ENCODE data around the gene UBASH3A.

UBASH3A gene

DNA sequence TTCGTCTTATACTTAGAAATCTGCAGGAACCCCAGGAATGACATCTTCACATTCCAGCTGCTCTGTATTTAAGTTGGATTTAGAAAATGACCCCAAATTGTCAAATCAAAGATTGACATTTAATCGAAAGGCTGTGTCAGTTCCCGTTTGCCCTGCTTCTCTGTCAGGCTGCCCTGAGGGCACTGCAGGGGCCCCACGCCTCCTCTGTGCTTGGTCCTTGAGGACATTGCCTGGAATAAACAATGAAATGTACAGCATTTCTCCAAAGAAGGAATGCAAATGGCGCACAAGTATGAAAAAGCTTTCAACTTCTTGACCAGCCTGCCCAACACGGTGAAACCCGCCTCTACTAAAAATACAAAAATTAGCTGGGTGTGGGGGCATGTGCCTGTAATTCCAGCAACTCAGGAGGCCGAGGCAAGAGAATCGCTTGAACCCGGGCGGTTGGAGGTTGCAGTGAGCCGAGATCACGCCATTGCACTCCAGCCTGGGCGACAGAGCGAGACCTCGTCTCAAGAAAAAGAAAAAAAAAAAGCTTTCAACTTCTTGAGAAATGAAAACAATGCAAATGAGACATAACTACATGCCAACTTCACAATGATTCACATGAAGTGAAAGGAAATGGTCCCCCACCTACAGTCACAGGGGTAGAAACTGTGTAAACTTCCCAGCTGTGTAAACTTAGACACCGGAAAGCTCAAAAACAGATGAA lies 10.8 kb upstream of the UBASH3A start:
- H3K4me3 ChIP-seq (replicated peaks; ENCODE audit: low read depth, low read length), result no peak overlapping the region
- no peak for DNase-seq (ENCODE audit: low read depth)
- TF ChIP-seq, protein P1, sequence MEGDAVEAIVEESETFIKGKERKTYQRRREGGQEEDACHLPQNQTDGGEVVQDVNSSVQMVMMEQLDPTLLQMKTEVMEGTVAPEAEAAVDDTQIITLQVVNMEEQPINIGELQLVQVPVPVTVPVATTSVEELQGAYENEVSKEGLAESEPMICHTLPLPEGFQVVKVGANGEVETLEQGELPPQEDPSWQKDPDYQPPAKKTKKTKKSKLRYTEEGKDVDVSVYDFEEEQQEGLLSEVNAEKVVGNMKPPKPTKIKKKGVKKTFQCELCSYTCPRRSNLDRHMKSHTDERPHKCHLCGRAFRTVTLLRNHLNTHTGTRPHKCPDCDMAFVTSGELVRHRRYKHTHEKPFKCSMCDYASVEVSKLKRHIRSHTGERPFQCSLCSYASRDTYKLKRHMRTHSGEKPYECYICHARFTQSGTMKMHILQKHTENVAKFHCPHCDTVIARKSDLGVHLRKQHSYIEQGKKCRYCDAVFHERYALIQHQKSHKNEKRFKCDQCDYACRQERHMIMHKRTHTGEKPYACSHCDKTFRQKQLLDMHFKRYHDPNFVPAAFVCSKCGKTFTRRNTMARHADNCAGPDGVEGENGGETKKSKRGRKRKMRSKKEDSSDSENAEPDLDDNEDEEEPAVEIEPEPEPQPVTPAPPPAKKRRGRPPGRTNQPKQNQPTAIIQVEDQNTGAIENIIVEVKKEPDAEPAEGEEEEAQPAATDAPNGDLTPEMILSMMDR (IDR thresholded peaks at IDR 0.05; ENCODE audit: low read length, missing control alignments), result no peak

DNA sequence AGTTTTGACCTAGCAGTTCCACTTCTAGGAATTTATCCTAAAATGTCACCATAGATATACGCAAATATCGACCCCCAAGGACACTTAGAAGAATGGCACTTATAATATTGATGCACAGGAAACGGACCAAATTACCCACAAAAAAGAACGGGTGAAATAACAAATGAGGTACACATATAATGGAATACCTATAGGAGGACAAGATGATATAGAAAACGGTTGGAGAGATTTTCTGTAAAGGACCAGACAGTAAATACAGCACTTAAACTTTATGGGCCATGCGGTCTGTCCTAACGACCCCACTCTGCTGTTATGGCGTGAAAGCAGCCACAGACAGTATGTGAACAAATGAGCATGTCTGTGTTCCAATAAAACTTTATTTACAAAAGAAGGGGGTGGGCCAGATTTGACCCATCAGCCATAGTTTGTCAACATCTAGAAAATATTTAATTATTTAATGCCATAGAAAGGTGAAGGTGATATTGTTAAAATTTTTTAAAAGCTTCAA lies 10.2 kb upstream of the UBASH3A start:
- TF ChIP-seq, protein P1 (IDR thresholded peaks at IDR 0.05; ENCODE audit: low read length, missing control alignments), result no peak
- H3K4me3 ChIP-seq (replicated peaks; ENCODE audit: low read depth, low read length), result no peak overlapping the region
- DNase-seq (ENCODE audit: low read depth), result no peak

DNA sequence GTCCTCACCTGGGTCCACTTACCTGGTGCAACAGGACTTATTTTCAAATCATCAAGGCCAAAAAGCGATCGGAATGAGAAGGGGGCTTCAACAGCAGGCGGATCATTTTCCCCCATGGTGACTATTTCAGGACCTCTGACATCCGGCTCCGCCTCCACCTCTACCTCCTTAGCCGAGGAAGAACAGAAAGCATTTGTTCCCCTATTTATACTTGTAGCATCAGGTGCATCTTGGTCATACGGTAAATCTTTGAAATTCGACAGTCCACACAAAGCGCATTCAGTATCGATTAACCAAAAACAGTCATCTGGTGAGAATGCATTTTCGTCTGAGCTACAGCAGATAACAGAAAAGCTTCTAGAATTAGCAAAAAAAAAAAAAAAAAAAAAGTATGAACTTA lies 8.4 kb upstream of the UBASH3A start:
- DNase-seq (ENCODE audit: low read depth), result no peak
- H3K4me3 ChIP-seq (replicated peaks; ENCODE audit: low read depth, low read length), result no peak overlapping the region
- TF ChIP-seq, protein P1 (IDR thresholded peaks at IDR 0.05; ENCODE audit: low read length, missing control alignments), result no peak

DNA sequence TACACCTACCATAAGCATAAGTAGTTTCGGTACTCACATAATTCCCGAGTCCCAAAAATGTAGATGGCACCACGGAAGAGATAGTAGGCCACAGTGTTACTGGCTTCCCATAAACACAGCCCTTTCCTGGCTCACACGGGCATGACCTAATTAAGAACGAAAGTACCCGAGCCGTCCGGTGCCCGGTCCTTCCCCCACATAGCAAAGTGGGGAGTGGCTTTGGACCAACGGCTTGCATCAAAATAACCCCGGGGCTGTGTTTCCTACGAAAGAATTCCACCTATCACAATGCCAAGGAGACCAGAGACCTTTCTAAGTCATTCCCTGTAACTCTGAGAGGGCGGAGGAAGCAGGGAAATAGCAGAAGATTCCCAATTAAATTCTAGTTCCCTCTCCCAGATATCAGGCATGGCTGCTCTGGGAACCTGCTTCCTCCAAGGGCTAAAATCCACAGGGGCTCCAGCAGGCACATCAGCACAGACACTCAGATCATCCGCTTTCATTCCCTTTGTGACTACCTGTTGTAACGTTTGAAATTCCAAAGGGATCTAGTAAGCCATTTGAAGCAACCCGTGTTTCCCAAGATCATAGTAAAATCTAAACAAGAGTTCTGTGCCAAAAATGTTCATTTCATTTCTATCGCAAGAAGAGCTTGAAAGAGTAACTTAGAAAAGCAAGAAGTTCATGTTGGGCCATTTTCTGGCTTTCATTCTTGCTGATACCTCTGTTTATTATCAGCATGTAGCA lies 7.6 kb upstream of the UBASH3A start, which contains the start of gene TMPRSS3:
Gene TMPRSS3, minus strand, starts transcription at position 148 of the 747 bp plus-strand sequence. CDS start 635 bp downstream, outside the sequence.
- no peak within 1 kb of the TSS for H3K4me3 ChIP-seq (replicated peaks; ENCODE audit: low read depth, low read length)
- DNase-seq (ENCODE audit: low read depth), result no peak
- TF ChIP-seq, protein P1 (IDR thresholded peaks at IDR 0.05; ENCODE audit: low read length, missing control alignments), result no peak

DNA sequence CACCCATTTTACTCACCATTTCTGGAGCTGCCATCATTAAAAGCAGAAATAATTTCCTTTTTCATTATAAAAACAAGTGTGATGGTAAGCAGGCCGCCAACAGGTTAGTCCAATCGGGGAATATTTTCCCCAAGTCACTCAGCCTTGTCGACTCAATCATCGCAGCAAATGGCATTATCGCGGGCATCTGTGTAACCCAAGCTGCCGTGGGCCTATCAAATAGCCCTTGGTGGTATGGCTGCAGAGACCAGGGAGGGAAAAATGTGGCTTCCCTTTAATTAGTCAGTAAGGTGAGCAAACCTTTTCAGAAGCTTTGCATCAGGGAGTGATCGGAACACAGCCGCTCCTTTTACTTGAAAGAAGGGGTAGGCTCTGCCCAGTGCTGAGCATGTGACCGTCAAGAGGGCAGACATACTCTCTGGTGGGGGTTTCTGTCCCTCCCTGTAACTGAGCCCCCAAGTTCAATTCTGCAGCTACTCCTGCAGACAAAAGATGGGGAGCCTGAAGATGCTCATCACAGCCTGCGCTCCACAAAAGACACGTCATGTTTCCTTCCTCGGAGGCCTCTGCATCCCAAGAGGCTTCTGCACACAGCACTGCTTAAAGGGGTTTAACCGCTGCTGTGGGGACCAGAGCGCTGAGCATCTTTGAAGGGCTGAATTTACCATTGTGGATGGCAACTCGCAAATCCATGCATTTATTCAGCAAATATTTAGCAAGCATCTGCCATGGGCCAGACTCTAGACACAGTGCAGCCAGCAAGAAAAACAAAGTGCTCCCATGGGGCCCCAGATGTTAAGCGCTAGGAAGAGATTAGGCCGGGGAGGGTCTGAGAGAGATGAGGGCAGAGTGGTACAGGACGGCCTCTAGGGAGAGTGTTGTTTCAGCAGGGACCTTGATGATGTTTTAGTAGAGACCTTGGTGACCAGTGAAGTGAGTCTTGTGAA lies 6.6 kb upstream of the UBASH3A start:
- DNase-seq (ENCODE audit: low read depth), result no peak
- TF ChIP-seq, protein P1 (IDR thresholded peaks at IDR 0.05; ENCODE audit: low read length, missing control alignments), result no peak
- no peak overlapping the region for H3K4me3 ChIP-seq (replicated peaks; ENCODE audit: low read depth, low read length)

DNA sequence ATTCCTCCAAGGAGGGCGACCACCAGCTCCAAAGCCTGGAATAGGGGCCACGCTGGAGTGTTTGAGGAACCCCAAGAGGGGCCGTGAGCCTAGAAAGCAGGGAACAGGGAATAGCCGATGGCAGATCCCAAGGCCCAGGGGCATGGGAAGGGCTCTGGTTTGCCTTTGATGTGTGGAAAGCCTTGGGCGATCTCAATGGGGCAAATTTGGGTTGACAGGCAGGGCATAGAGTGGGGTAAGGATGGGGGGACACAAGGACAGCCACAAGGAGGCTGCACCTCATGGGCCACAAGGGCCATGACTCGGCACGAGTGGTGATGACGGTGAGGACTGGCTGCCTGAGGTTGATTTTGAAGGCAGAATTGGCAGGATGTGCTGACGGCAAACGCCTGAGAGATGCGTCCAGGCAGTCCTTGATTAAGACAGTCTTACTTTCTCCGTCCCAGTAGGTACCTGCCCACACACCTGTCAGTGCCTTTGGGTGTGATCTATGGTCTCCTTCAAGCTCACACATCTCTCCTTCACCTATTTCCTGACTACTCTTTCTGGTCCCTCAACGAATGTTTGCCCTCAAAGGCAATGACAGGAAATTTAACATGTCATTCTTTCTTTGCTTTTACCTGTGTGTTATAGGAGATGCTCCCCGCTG lies 5.8 kb upstream of the UBASH3A start:
- TF ChIP-seq, protein P1 (IDR thresholded peaks at IDR 0.05; ENCODE audit: low read length, missing control alignments), result no peak
- no peak for DNase-seq (ENCODE audit: low read depth)
- no peak overlapping the region for H3K4me3 ChIP-seq (replicated peaks; ENCODE audit: low read depth, low read length)

Measured in fibroblast of pulmonary artery (primary cell).